Measurements from ENCODE around the gene KLF13. TPM values are rescaled to one million over a fixed set of nuclear protein-coding genes. Genes with fewer than 3 reads are reported as not detected.
A peak's percentile ranks its signal among the peaks of the same experiment; 100 is the strongest.

Gene KLF13
- total RNA-seq, 1 donor from 2014 or later: 59.1 TPM

- DNase-seq (ENCODE audit: low spot score): peak; percentile 57
- H3K4me3 Mint-ChIP-seq (ENCODE audit: unreplicated experiment): no peak overlapping the region
- peaks cover 23% of the 10 kb centered on the region for H3K4me1 Mint-ChIP-seq (ENCODE audit: low read depth)
- peaks cover 2% of the 10 kb centered on the region for H3K36me3 Mint-ChIP-seq (ENCODE audit: low read depth)
- no peaks in the 10 kb centered on the region for H3K9me3 Mint-ChIP-seq (ENCODE audit: low read depth)
- no peak for TF ChIP-seq CTCF (IDR thresholded peaks at IDR 0.05)
- peaks cover 5% of the 10 kb centered on the region for H3K27me3 Mint-ChIP-seq (ENCODE audit: low read depth)
- no peak overlapping the region for H3K27ac Mint-ChIP-seq (ENCODE audit: unreplicated experiment)
These were observed 47.2 kb upstream of the KLF13 start for GRCh38 chr15:31279221-31280045.

- peak; percentile 13 for TF ChIP-seq CTCF (IDR thresholded peaks at IDR 0.05)
- no peak overlapping the region for H3K4me3 Mint-ChIP-seq (ENCODE audit: unreplicated experiment)
- DNase-seq (ENCODE audit: low spot score): no peak
- peaks cover 18% of the 10 kb centered on the region for H3K4me1 Mint-ChIP-seq (ENCODE audit: low read depth)
- peaks cover 5% of the 10 kb centered on the region for H3K27me3 Mint-ChIP-seq (ENCODE audit: low read depth)
- no peak overlapping the region for H3K27ac Mint-ChIP-seq (ENCODE audit: unreplicated experiment)
- H3K36me3 Mint-ChIP-seq (ENCODE audit: low read depth): peaks cover 2% of the 10 kb centered on the region
- H3K9me3 Mint-ChIP-seq (ENCODE audit: low read depth): no peaks in the 10 kb centered on the region
These were observed 46.4 kb upstream of the KLF13 start for GRCh38 chr15:31280046-31280830.

- DNase-seq (ENCODE audit: low spot score): no peak
- Mint-ChIP-seq H3K36me3 (ENCODE audit: low read depth) (peaks cover 2% of the 10 kb centered on the region), H3K4me3 (ENCODE audit: unreplicated experiment) (no peak overlapping the region), H3K27ac (ENCODE audit: unreplicated experiment) (no peak overlapping the region), H3K27me3 (ENCODE audit: low read depth) (peaks cover 5% of the 10 kb centered on the region), H3K4me1 (ENCODE audit: low read depth) (peaks cover 18% of the 10 kb centered on the region), H3K9me3 (ENCODE audit: low read depth) (no peaks in the 10 kb centered on the region)
- no peak for TF ChIP-seq CTCF (IDR thresholded peaks at IDR 0.05)
These were observed 45.8 kb upstream of the KLF13 start for GRCh38 chr15:31280831-31281216.

GRCh38 chr15:31283043-31283442 is 43.6 kb upstream of the KLF13 start:
- no peak for DNase-seq (ENCODE audit: low spot score)
- Mint-ChIP-seq H3K27me3 (ENCODE audit: low read depth) (peaks cover 5% of the 10 kb centered on the region), H3K9me3 (ENCODE audit: low read depth) (peaks cover 10% of the 10 kb centered on the region), H3K36me3 (ENCODE audit: low read depth) (peaks cover 2% of the 10 kb centered on the region), H3K4me1 (ENCODE audit: low read depth) (peaks cover 18% of the 10 kb centered on the region), H3K27ac (ENCODE audit: unreplicated experiment) (no peak overlapping the region), H3K4me3 (ENCODE audit: unreplicated experiment) (no peak overlapping the region)
- TF ChIP-seq CTCF (IDR thresholded peaks at IDR 0.05): no peak

- no peak overlapping the region for H3K4me3 Mint-ChIP-seq (ENCODE audit: unreplicated experiment)
- peaks cover under 1% of the 10 kb centered on the region for H3K4me1 Mint-ChIP-seq (ENCODE audit: low read depth)
- DNase-seq (ENCODE audit: low spot score): no peak
- peaks cover 2% of the 10 kb centered on the region for H3K36me3 Mint-ChIP-seq (ENCODE audit: low read depth)
- no peak for TF ChIP-seq CTCF (IDR thresholded peaks at IDR 0.05)
- H3K9me3 Mint-ChIP-seq (ENCODE audit: low read depth): peaks cover 14% of the 10 kb centered on the region
- no peak overlapping the region for H3K27ac Mint-ChIP-seq (ENCODE audit: unreplicated experiment)
- H3K27me3 Mint-ChIP-seq (ENCODE audit: low read depth): peaks cover 8% of the 10 kb centered on the region
These were observed 40.8 kb upstream of the KLF13 start for GRCh38 chr15:31285772-31286261.
